Liver (tissue), 9 donors: ENCODE results near the gene ULBP1. TPM values are rescaled to one million over a fixed set of nuclear protein-coding genes. Genes with fewer than 3 reads are reported as not detected.
"Not testable (repeated sequence)": the region's sequence is repeated elsewhere in the genome, so short reads cannot be mapped to it uniquely, and the experiment has no call there.

Source experiments
- DNase-seq: peaks from one replicate; pipeline ENCODE4 v3.0.0-alpha.2; 2017; ENCODE audit warnings: low spot score
- H3K27ac ChIP-seq, 2 donors: one replicate each; pipeline ENCODE4 v1.7.0; 2013; ENCODE audit warnings: inconsistent platforms in 2 of 2, low read length in 2 of 2, control low read depth in 1 of 2, low read depth in 1 of 2, mild to moderate bottlenecking in 1 of 2
- H3K27me3 ChIP-seq, 4 donors: one replicate each; pipeline versions ENCODE4 v1.6.1 to v1.7.0; 2013; ENCODE audit warnings: low read length in 3 of 4, inconsistent platforms in 1 of 4, mild to moderate bottlenecking in 1 of 4, moderate library complexity in 1 of 4; ENCODE audit not compliant: control insufficient read depth in 4 of 4, insufficient read depth in 4 of 4
- H3K36me3 ChIP-seq, 4 donors: one replicate each; pipeline versions ENCODE4 v1.6.1 to v1.7.0; 2013; ENCODE audit warnings: low read length in 3 of 4, mild to moderate bottlenecking in 3 of 4, low read depth in 1 of 4, moderate library complexity in 1 of 4; ENCODE audit not compliant: control insufficient read depth in 4 of 4, insufficient read depth in 3 of 4
- H3K4me1 ChIP-seq, 4 donors: one replicate each; pipeline versions ENCODE4 v1.6.1 to v1.7.0; 2013; ENCODE audit warnings: low read length in 3 of 4, mild to moderate bottlenecking in 3 of 4, moderate library complexity in 1 of 4; ENCODE audit not compliant: control insufficient read depth in 4 of 4, insufficient read depth in 4 of 4
- H3K4me3 ChIP-seq, 3 donors: one replicate each; pipeline versions ENCODE4 v1.6.1 to v1.7.0; 2013; ENCODE audit warnings: low read length in 3 of 3, control low read depth in 1 of 3, low read depth in 1 of 3, mild to moderate bottlenecking in 1 of 3
- H3K9ac ChIP-seq, 2 donors: one replicate each; pipeline ENCODE4 v1.7.0; 2013; ENCODE audit warnings: low read length in 2 of 2, mild to moderate bottlenecking in 2 of 2, moderate library complexity in 2 of 2, control low read depth in 1 of 2, low read depth in 1 of 2
- H3K9me3 ChIP-seq, 4 donors: one replicate each; pipeline versions ENCODE4 v1.6.1 to v1.7.0; 2013; ENCODE audit warnings: low read length in 3 of 4; ENCODE audit not compliant: control insufficient read depth in 4 of 4
- CTCF ChIP-seq: fragments of 150-350 bp; IDR thresholded peaks from 2 replicates; pipeline ENCODE4 v1.5.1; 2017; ENCODE audit warnings: improper control_type of control experiment, low read depth, low read length; ENCODE audit not compliant: missing input control
- FOXA1 ChIP-seq: IDR thresholded peaks from 2 replicates; pipeline ENCODE4 v1.6.1; 2016; ENCODE audit warnings: antibody characterized with exemption
- FOXA2 ChIP-seq: IDR thresholded peaks from 2 replicates; pipeline ENCODE4 v1.6.1; 2016; ENCODE audit warnings: antibody characterized with exemption
- HNF4A ChIP-seq, 2 donors: conservative IDR thresholded peaks; 2 replicates each; pipeline ENCODE4 v1.6.1; 2016; ENCODE audit warnings: antibody characterized with exemption in 2 of 2, mild to moderate bottlenecking in 2 of 2
- HNF4G ChIP-seq: IDR thresholded peaks from 2 replicates; pipeline ENCODE4 v1.6.1; 2016; ENCODE audit warnings: antibody characterized with exemption
- JUND ChIP-seq, 2 donors: IDR thresholded peaks; 2 replicates each; pipeline ENCODE4 v1.6.1; 2016; ENCODE audit warnings: antibody characterized with exemption in 2 of 2
- NR2F2 ChIP-seq: IDR thresholded peaks from 2 replicates; pipeline ENCODE4 v1.6.1; 2016; ENCODE audit warnings: antibody characterized with exemption
- RAD21 ChIP-seq, 2 donors: IDR thresholded peaks; 2 replicates each; pipeline ENCODE4 v1.6.1; 2016; ENCODE audit warnings: antibody characterized with exemption in 2 of 2, mild to moderate bottlenecking in 2 of 2
- RXRA ChIP-seq, 2 donors: IDR thresholded peaks; 2 replicates each; pipeline ENCODE4 v1.6.1; 2017 to 2018; ENCODE audit warnings: antibody characterized with exemption in 2 of 2, mild to moderate bottlenecking in 1 of 2
- SP1 ChIP-seq: IDR thresholded peaks from 2 replicates; pipeline ENCODE4 v1.6.1; 2018; ENCODE audit warnings: antibody characterized with exemption, mild to moderate bottlenecking
- TAF1 ChIP-seq: conservative IDR thresholded peaks from 2 replicates; pipeline ENCODE4 v1.6.1; 2016; ENCODE audit warnings: antibody characterized with exemption, mild to moderate bottlenecking
- YY1 ChIP-seq: IDR thresholded peaks from 2 replicates; pipeline ENCODE4 v1.6.1; 2016; ENCODE audit warnings: antibody characterized with exemption, mild to moderate bottlenecking
- WGBS: extraction: QIAGEN DNeasy Blood & Tissue Kit; methylation state at CpG from one replicate; pipeline ENCODE4 v1.1.7; 2013; 5-methylcytosine and 5-hydroxymethylcytosine counted together
- polyA plus RNA-seq, 2 donors: library from polyadenylated mRNA; stranded (reverse) in 1 of 2; unstranded in 1 of 2; fragments of 200-250 nt in 1 of 2; fragments of >200 nt in 1 of 2; fragmentation: Nextera tagmentation in 1 of 2; extraction: Ambion mirVana in 1 of 2; gene quantifications; one replicate each; pipeline versions ENCODE4 v1.2.1 to v1.2.3, GENCODE V29; 2013 to 2015
- total RNA-seq, 2 donors: library from RNA; depleted of rRNA; stranded (reverse); fragments of >200 nt; gene quantifications; one replicate each; pipeline ENCODE4 v1.2.3, GENCODE V29; 2014
- TF ChIP-seq, protein P1 (sequence below): IDR thresholded peaks from 2 replicates; pipeline ENCODE4 v1.6.1; 2016; ENCODE audit warnings: antibody characterized with exemption
- TF ChIP-seq, protein P2 (sequence below): IDR thresholded peaks from 2 replicates; pipeline ENCODE4 v1.6.1; 2016; ENCODE audit warnings: antibody characterized with exemption
- TF ChIP-seq, protein P3 (sequence below): IDR thresholded peaks from 2 replicates; pipeline ENCODE4 v1.6.1; 2016; ENCODE audit warnings: antibody characterized with exemption, mild to moderate bottlenecking
- donor health status: healthy.
- donor health status: healthy.
- donor health status: healthy.
- donor health status: healthy.
- donor health status: healthy.

ULBP1 gene
- total and polyA plus RNA-seq, 4 donors: under 0.01 to 0.05 (median 0.03) TPM; not detected in 1

- no peak for DNase-seq
- peaks cover 0 to 8% (median 0%) of the 10 kb centered on the region in 4 donors for H3K9me3 ChIP-seq
- peaks cover 0 to 9% (median 5%) of the 10 kb centered on the region in 4 donors for H3K27me3 ChIP-seq
- TF ChIP-seq TAF1 (no peak), YY1 (no peak), CTCF (no peak), FOXA1 (no peak), RAD21 (IDR thresholded peaks at IDR 0.05) (no peak), JUND (IDR thresholded peaks at IDR 0.05) (no peak), RXRA (IDR thresholded peaks at IDR 0.05) (no peak)
- TF ChIP-seq, protein P1, sequence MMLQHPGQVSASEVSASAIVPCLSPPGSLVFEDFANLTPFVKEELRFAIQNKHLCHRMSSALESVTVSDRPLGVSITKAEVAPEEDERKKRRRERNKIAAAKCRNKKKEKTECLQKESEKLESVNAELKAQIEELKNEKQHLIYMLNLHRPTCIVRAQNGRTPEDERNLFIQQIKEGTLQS: no peak
- TF ChIP-seq, protein P2, sequence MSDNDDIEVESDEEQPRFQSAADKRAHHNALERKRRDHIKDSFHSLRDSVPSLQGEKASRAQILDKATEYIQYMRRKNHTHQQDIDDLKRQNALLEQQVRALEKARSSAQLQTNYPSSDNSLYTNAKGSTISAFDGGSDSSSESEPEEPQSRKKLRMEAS: no peak
- no peak overlapping the region for H3K27ac ChIP-seq
- H3K4me3 ChIP-seq: no peak overlapping the region
- peaks cover 5 to 18% (median 9%) of the 10 kb centered on the region in 4 donors for H3K4me1 ChIP-seq
- no peaks in the 10 kb centered on the region for H3K36me3 ChIP-seq
- H3K9ac ChIP-seq: no peak overlapping the region
- 87% methylated on average over 4 of the region's 4 CpGs for WGBS
Measured at GRCh38 chr6:149967591-149967990, 3.8 kb downstream of the ULBP1 start.

GRCh38 chr6:149967999-149968398 is 4.3 kb downstream of the ULBP1 start:
- not testable (repeated sequence) for H3K27ac ChIP-seq, DNase-seq, H3K9ac ChIP-seq, H3K4me3 ChIP-seq, H3K9me3 ChIP-seq, H3K36me3 ChIP-seq, H3K27me3 ChIP-seq
- H3K4me1 ChIP-seq: peaks cover 5 to 17% (median 9%) of the 10 kb centered on the region in 4 donors
- WGBS: 69% methylated on average over 2 of the region's 2 CpGs

GRCh38 chr6:149968909-149969308 is 5.2 kb downstream of the ULBP1 start:
- not testable (repeated sequence) for H3K27me3 ChIP-seq, H3K36me3 ChIP-seq, H3K4me1 ChIP-seq, H3K27ac ChIP-seq, H3K4me3 ChIP-seq, DNase-seq, H3K9me3 ChIP-seq, H3K9ac ChIP-seq
- WGBS: 85% methylated on average over 2 of the region's 2 CpGs

GRCh38 chr6:149969635-149970034 is 5.9 kb downstream of the ULBP1 start:
- DNase-seq: no peak
- no peak overlapping the region for H3K9ac ChIP-seq
- H3K9me3 ChIP-seq: no peaks in the 10 kb centered on the region
- H3K27me3 ChIP-seq: peaks cover 0 to 6% (median 4%) of the 10 kb centered on the region in 4 donors
- no peak overlapping the region for H3K4me3 ChIP-seq
- peaks cover 0 to 2% (median 0%) of the 10 kb centered on the region in 4 donors for H3K4me1 ChIP-seq
- H3K27ac ChIP-seq: no peak overlapping the region
- H3K36me3 ChIP-seq: no peaks in the 10 kb centered on the region
- 75% methylated on average over 2 of the region's 2 CpGs for WGBS
- no peak for TF ChIP-seq NR2F2
- TF ChIP-seq, protein P1: no peak
- TF ChIP-seq TAF1: no peak
- no peak for TF ChIP-seq CTCF
- no peak for TF ChIP-seq HNF4G
- no peak for TF ChIP-seq YY1
- TF ChIP-seq, protein P3, sequence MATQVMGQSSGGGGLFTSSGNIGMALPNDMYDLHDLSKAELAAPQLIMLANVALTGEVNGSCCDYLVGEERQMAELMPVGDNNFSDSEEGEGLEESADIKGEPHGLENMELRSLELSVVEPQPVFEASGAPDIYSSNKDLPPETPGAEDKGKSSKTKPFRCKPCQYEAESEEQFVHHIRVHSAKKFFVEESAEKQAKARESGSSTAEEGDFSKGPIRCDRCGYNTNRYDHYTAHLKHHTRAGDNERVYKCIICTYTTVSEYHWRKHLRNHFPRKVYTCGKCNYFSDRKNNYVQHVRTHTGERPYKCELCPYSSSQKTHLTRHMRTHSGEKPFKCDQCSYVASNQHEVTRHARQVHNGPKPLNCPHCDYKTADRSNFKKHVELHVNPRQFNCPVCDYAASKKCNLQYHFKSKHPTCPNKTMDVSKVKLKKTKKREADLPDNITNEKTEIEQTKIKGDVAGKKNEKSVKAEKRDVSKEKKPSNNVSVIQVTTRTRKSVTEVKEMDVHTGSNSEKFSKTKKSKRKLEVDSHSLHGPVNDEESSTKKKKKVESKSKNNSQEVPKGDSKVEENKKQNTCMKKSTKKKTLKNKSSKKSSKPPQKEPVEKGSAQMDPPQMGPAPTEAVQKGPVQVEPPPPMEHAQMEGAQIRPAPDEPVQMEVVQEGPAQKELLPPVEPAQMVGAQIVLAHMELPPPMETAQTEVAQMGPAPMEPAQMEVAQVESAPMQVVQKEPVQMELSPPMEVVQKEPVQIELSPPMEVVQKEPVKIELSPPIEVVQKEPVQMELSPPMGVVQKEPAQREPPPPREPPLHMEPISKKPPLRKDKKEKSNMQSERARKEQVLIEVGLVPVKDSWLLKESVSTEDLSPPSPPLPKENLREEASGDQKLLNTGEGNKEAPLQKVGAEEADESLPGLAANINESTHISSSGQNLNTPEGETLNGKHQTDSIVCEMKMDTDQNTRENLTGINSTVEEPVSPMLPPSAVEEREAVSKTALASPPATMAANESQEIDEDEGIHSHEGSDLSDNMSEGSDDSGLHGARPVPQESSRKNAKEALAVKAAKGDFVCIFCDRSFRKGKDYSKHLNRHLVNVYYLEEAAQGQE: no peak
- TF ChIP-seq FOXA2: no peak
- TF ChIP-seq SP1: no peak
- TF ChIP-seq HNF4A (conservative IDR thresholded peaks at IDR 0.05): no peak
- TF ChIP-seq, protein P2: no peak
